Parathyroid adenoma (tissue), 2 donors: Measurements from ENCODE around the gene SCP2.

Source experiments
- H2AFZ ChIP-seq: fragments of 300-600 bp; sonication (generic); one replicate; pipeline ENCODE4 v1.7.0; 2017; ENCODE audit warnings: antibody characterized with exemption, mild to moderate bottlenecking
- H3K27ac ChIP-seq: fragments of 300-600 bp; sonication (generic); one replicate; pipeline ENCODE4 v1.7.0; 2017
- H3K27me3 ChIP-seq: fragments of 300-600 bp; sonication (generic); one replicate; pipeline ENCODE4 v1.7.0; 2017; ENCODE audit warnings: low read length; ENCODE audit not compliant: control insufficient read depth, insufficient read depth
- H3K36me3 ChIP-seq: fragments of 300-600 bp; sonication (generic); one replicate; pipeline ENCODE4 v1.7.0; 2017; ENCODE audit warnings: low read length; ENCODE audit not compliant: control insufficient read depth, insufficient read depth
- H3K4me1 ChIP-seq: fragments of 300-600 bp; sonication (generic); one replicate; pipeline ENCODE4 v1.7.0; 2017; ENCODE audit warnings: control low read depth
- H3K4me2 ChIP-seq: fragments of 300-600 bp; sonication (generic); one replicate; pipeline ENCODE4 v1.7.0; 2017; ENCODE audit warnings: low read length
- H3K4me3 ChIP-seq: fragments of 300-600 bp; sonication (generic); one replicate; pipeline ENCODE4 v1.7.0; 2017; ENCODE audit warnings: low read depth, low read length
- H3K79me2 ChIP-seq: fragments of 300-600 bp; sonication (generic); one replicate; pipeline ENCODE4 v1.7.0; 2017; ENCODE audit warnings: control low read depth
- H3K9ac ChIP-seq: fragments of 300-600 bp; sonication (generic); one replicate; pipeline ENCODE4 v1.7.0; 2017; ENCODE audit warnings: mild to moderate bottlenecking
- H3K9me3 ChIP-seq: fragments of 300-600 bp; sonication (generic); one replicate; pipeline ENCODE4 v1.7.0; 2017; ENCODE audit warnings: low read length; ENCODE audit not compliant: control insufficient read depth
- CTCF ChIP-seq: fragments of 300-600 bp; sonication (generic); IDR thresholded peaks from one replicate; pipeline ENCODE4 v1.7.0; 2017; ENCODE audit warnings: antibody characterized with exemption, mild to moderate bottlenecking
- donor health status: primary hyperparathyroidism.

The SCP2 gene

GRCh38 chr1:53094533-53094919 lies 167.4 kb downstream of the SCP2 start:
- H3K4me1 ChIP-seq = no peaks in the 10 kb centered on the region
- no peak overlapping the region for H3K9ac ChIP-seq
- TF ChIP-seq CTCF = no peak
- no peaks in the 10 kb centered on the region for H3K79me2 ChIP-seq
- H3K4me2 ChIP-seq = no peak overlapping the region
- no peak overlapping the region for H3K4me3 ChIP-seq
- H3K9me3 ChIP-seq = no peaks in the 10 kb centered on the region
- H2AFZ ChIP-seq = no peak overlapping the region
- H3K27me3 ChIP-seq = no peaks in the 10 kb centered on the region
- no peaks in the 10 kb centered on the region for H3K36me3 ChIP-seq
- no peak overlapping the region for H3K27ac ChIP-seq
